ENCODE results near the gene CRPPA. TPM values are rescaled to one million over a fixed set of nuclear protein-coding genes. Genes with fewer than 3 reads are reported as not detected.
"Not testable (repeated sequence)": the region's sequence is repeated elsewhere in the genome, so short reads cannot be mapped to it uniquely, and the experiment has no call there.

The CRPPA gene
- total RNA-seq, 1 experiment from 2014 or later: 2.4 TPM

DNA sequence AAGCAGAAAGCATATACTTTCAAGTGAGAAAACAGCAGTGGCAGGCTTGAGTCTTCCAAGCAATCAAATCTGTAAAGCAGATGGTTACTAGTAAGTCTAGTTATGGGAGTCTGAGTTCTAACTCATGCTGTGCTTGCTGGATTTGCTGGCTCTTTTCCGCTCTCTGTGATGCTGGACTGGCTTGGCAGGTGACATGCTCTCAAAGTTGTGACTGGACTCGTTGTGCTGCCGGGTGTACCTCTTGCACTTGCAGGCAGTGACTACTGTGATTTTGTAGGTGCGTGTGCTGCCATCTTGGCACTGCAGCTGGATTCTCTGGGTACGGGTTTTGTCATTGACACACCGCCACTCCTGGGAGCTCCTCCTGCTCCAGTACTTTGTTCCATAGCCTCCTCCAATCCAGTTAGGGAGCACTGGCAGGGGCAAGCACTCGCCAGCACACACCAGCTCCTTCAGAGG is 41.1 kb upstream of the CRPPA start:
- in situ Hi-C loops (cut with HindIII; ENCODE audit: low pct_unique_long_range_greater_than_20kb, low sequenced_read_pairs): no loop called here
- intact Hi-C loops (cut with micrococcal nuclease; ENCODE audit: unreplicated experiment): no loop called here
- DNase-seq (ENCODE audit: low read depth, low spot score) (no peak), ATAC-seq (no peak)
- TF ChIP-seq, protein P1, sequence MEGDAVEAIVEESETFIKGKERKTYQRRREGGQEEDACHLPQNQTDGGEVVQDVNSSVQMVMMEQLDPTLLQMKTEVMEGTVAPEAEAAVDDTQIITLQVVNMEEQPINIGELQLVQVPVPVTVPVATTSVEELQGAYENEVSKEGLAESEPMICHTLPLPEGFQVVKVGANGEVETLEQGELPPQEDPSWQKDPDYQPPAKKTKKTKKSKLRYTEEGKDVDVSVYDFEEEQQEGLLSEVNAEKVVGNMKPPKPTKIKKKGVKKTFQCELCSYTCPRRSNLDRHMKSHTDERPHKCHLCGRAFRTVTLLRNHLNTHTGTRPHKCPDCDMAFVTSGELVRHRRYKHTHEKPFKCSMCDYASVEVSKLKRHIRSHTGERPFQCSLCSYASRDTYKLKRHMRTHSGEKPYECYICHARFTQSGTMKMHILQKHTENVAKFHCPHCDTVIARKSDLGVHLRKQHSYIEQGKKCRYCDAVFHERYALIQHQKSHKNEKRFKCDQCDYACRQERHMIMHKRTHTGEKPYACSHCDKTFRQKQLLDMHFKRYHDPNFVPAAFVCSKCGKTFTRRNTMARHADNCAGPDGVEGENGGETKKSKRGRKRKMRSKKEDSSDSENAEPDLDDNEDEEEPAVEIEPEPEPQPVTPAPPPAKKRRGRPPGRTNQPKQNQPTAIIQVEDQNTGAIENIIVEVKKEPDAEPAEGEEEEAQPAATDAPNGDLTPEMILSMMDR (IDR thresholded peaks at IDR 0.05): no peak
- no peak for TF ChIP-seq REST (IDR thresholded peaks at IDR 0.05; ENCODE audit: insufficient read depth in 1 of 2, low read depth in 2 of 2, low read length in 1 of 2)
- no peak for TF ChIP-seq SIN3A (IDR thresholded peaks at IDR 0.05; ENCODE audit: borderline replicate concordance, insufficient read depth, low read depth, low read length)
- no peak for TF ChIP-seq POLR2AphosphoS5 (IDR thresholded peaks at IDR 0.05; ENCODE audit: low read depth, low read length)
- no peak for TF ChIP-seq TCF7L2 (IDR thresholded peaks at IDR 0.05; ENCODE audit: low read depth, low read length)
- Histone ChIP-seq H3K27me3 (ENCODE audit: control insufficient read depth, insufficient read depth, low read length) (peaks cover 10% of the 10 kb centered on the region; the same call in 1 of the 2 replicates), H3K4me3 (ENCODE audit: low read depth in 2 of 2, low read length in 2 of 2) (no peak overlapping the region), H3K27ac (ENCODE audit: low read length) (no peak overlapping the region), H3K4me1 (ENCODE audit: control insufficient read depth, insufficient read depth, low read length) (no peaks in the 10 kb centered on the region), H3K9me3 (ENCODE audit: control insufficient read depth, insufficient read depth, low read depth, low read length) (no peaks in the 10 kb centered on the region), H3K36me3 (ENCODE audit: control insufficient read depth, insufficient read depth, low read length) (no peaks in the 10 kb centered on the region)
- no TSS peak for BruUV-seq (replicated peaks)
- ChIA-PET POLR2A (no interaction called here), CTCF (no interaction called here)

DNA sequence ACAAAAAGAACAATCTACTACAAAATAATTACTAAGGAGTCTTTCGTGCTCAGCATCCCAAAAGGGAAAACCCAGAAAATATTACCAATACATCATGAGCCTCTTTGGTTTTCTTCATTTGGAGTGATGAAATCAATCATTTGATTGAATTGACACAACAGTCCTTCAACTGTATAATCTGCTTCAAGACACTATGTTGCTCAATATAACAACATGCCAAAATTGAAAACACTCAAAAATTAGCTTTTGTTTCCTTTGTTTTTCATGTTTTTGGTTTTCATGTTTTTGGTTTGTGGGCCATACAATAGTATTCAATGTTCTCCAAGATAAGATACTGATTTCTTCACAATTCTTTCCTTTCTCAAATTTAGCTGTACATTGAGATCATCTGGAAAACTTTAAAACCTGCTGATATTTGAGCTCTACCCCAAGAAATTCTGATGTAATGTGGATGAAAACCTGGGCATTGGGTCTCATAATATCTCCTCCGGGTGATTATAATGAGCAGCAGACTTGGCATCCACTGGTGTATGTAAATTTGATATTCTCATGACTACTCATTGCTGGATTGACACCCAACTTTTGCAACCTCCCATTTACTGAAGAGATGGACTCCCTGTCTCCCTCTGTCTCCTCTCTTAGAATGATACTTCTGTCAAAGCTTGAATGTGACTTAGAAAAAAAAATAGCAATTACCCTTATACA is 39.6 kb upstream of the CRPPA start:
- Histone ChIP-seq H3K4me3 (ENCODE audit: low read depth in 2 of 2, low read length in 2 of 2) (no peak overlapping the region), H3K27ac (ENCODE audit: low read length) (no peak overlapping the region), H3K27me3 (ENCODE audit: control insufficient read depth, insufficient read depth, low read length) (peaks cover 4% of the 10 kb centered on the region; the same call in 1 of the 2 replicates), H3K36me3 (ENCODE audit: control insufficient read depth, insufficient read depth, low read length) (no peaks in the 10 kb centered on the region), H3K9me3 (ENCODE audit: control insufficient read depth, insufficient read depth, low read depth, low read length) (no peaks in the 10 kb centered on the region), H3K4me1 (ENCODE audit: control insufficient read depth, insufficient read depth, low read length) (no peaks in the 10 kb centered on the region)
- no peak for DNase-seq (ENCODE audit: low read depth, low spot score)
- TF ChIP-seq TCF7L2 (IDR thresholded peaks at IDR 0.05; ENCODE audit: low read depth, low read length) (no peak), POLR2AphosphoS5 (IDR thresholded peaks at IDR 0.05; ENCODE audit: low read depth, low read length) (no peak), REST (IDR thresholded peaks at IDR 0.05; ENCODE audit: insufficient read depth in 1 of 2, low read depth in 2 of 2, low read length in 1 of 2) (no peak), SIN3A (IDR thresholded peaks at IDR 0.05; ENCODE audit: borderline replicate concordance, insufficient read depth, low read depth, low read length) (no peak)
- TF ChIP-seq, protein P1 (IDR thresholded peaks at IDR 0.05): no peak
- POLR2A ChIA-PET: no interaction called here
- no TSS peak for BruUV-seq (replicated peaks)
- in situ Hi-C loops (cut with HindIII; ENCODE audit: low pct_unique_long_range_greater_than_20kb, low sequenced_read_pairs): no loop called here
- CTCF ChIA-PET: no interaction called here
- intact Hi-C loops (cut with micrococcal nuclease; ENCODE audit: unreplicated experiment): no loop called here
- no peak for ATAC-seq

- H3K4me3 ChIP-seq (ENCODE audit: low read depth in 2 of 2, low read length in 2 of 2); H3K27ac ChIP-seq (ENCODE audit: low read length); BruUV-seq (replicated peaks); DNase-seq (ENCODE audit: low read depth, low spot score); H3K9me3 ChIP-seq (ENCODE audit: control insufficient read depth, insufficient read depth, low read depth, low read length); ATAC-seq; H3K27me3 ChIP-seq (ENCODE audit: control insufficient read depth, insufficient read depth, low read length); intact Hi-C loops (cut with micrococcal nuclease; ENCODE audit: unreplicated experiment); H3K4me1 ChIP-seq (ENCODE audit: control insufficient read depth, insufficient read depth, low read length); H3K36me3 ChIP-seq (ENCODE audit: control insufficient read depth, insufficient read depth, low read length); POLR2A ChIA-PET; in situ Hi-C loops (cut with HindIII; ENCODE audit: low pct_unique_long_range_greater_than_20kb, low sequenced_read_pairs): not testable (repeated sequence)
- CTCF ChIA-PET: interaction anchor here (0.5 kb wide), 1 partner anchor 22 kb away, joined by 3 read pairs; no protein-coding TSS in a partner anchor
These were observed 35.0 kb upstream of the CRPPA start for GRCh38 chr7:16456303-16456702.
